GM23338 (cell line): ENCODE results near the gene KRTAP4-16.
"Not testable (repeated sequence)": the region's sequence is repeated elsewhere in the genome, so short reads cannot be mapped to it uniquely, and the experiment has no call there.

Experiments
- CREB1 ChIP-seq: fragments of 250-450 bp; sonication (Bioruptor Pico); IDR thresholded peaks from 2 replicates; pipeline ENCODE4 v1.5.0; 2020; ENCODE audit warnings: low read depth, mild to moderate bottlenecking, moderate library complexity
- EZH2 ChIP-seq: fragments of 200-600 bp; sonication (generic); IDR thresholded peaks from one replicate; pipeline ENCODE4 v1.8.0; 2017; ENCODE audit warnings: antibody characterized with exemption, mild to moderate bottlenecking, low read depth; ENCODE audit not compliant: unreplicated experiment
- EZH2phosphoT487 ChIP-seq: fragments of 200-600 bp; sonication (generic); IDR thresholded peaks from one replicate; pipeline ENCODE4 v1.8.1; 2018; ENCODE audit warnings: antibody characterized with exemption; ENCODE audit not compliant: unreplicated experiment
- JUNB ChIP-seq: IDR thresholded peaks from one replicate; pipeline ENCODE4 v1.6.1; 2016; ENCODE audit warnings: antibody characterized with exemption; ENCODE audit not compliant: unreplicated experiment
- POLR2AphosphoS5 ChIP-seq: IDR thresholded peaks from 2 replicates; pipeline ENCODE4 v1.6.1; 2016; ENCODE audit warnings: antibody characterized with exemption, low read depth
- REST ChIP-seq: IDR thresholded peaks from one replicate; pipeline ENCODE4 v1.6.1; 2018; ENCODE audit warnings: antibody characterized with exemption; ENCODE audit not compliant: unreplicated experiment
- STAT1 ChIP-seq: IDR thresholded peaks from one replicate; pipeline ENCODE4 v1.6.1; 2016; ENCODE audit warnings: antibody characterized with exemption; ENCODE audit not compliant: unreplicated experiment
- ZNF114 ChIP-seq: fragments of 250-450 bp; sonication (Bioruptor Pico); IDR thresholded peaks from 2 replicates; pipeline ENCODE4 v1.5.0; 2020; ENCODE audit warnings: mild to moderate bottlenecking, moderate library complexity
- ZNF331 ChIP-seq: fragments of 250-450 bp; sonication (Bioruptor Pico); IDR thresholded peaks from 2 replicates; pipeline ENCODE4 v1.5.0; 2020; ENCODE audit warnings: low read depth, mild to moderate bottlenecking, moderate library complexity
- TF ChIP-seq, protein P1 (sequence below), 2 experiments: fragments of 200-600 bp in 1 of 2; sonication (generic) in 1 of 2; conservative IDR thresholded peaks; 2 replicates each; pipeline versions ENCODE4 v1.5.1 to v1.6.1; 2016 to 2017; ENCODE audit warnings: antibody characterized with exemption in 2 of 2, low read depth in 2 of 2, mild to moderate bottlenecking in 2 of 2, moderate library complexity in 1 of 2

GRCh38 chr17:41123991-41124371 is 22.0 kb upstream of the KRTAP4-16 start, which contains the start of gene KRTAP4-12:
- not testable (repeated sequence) for TF ChIP-seq REST; EZH2; EZH2phosphoT487; POLR2AphosphoS5; CREB1; STAT1; ZNF331 (CRISPR knock-in tag); JUNB; ZNF114
- TF ChIP-seq, protein P1, sequence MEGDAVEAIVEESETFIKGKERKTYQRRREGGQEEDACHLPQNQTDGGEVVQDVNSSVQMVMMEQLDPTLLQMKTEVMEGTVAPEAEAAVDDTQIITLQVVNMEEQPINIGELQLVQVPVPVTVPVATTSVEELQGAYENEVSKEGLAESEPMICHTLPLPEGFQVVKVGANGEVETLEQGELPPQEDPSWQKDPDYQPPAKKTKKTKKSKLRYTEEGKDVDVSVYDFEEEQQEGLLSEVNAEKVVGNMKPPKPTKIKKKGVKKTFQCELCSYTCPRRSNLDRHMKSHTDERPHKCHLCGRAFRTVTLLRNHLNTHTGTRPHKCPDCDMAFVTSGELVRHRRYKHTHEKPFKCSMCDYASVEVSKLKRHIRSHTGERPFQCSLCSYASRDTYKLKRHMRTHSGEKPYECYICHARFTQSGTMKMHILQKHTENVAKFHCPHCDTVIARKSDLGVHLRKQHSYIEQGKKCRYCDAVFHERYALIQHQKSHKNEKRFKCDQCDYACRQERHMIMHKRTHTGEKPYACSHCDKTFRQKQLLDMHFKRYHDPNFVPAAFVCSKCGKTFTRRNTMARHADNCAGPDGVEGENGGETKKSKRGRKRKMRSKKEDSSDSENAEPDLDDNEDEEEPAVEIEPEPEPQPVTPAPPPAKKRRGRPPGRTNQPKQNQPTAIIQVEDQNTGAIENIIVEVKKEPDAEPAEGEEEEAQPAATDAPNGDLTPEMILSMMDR (conservative IDR thresholded peaks at IDR 0.05; ENCODE audit: low read depth in 2 of 2), result not testable (repeated sequence)
